IMR-90 (cell line): ENCODE results near the gene MTURN. TPM values are rescaled to one million over a fixed set of nuclear protein-coding genes. Genes with fewer than 3 reads are reported as not detected.

Experiments
- ATAC-seq: fragments of 200-7000 bp; cut with Tn5 transposase; 2 replicates; pipeline ENCODE4 v1.9.1; 2020; ENCODE audit warnings: low read depth, mild to moderate bottlenecking, moderate library complexity
- BruUV-seq: library from RNA; stranded (reverse); fragments of 400-500 nt; replicated peaks from 2 replicates; lab custom pipeline; 2021; lab: Mats Ljungman, UMichigan
- CTCF ChIA-PET: fragments of 300-600 bp; formaldehyde crosslinking; extraction: SDS; loops from one replicate; lab custom pipeline; 2021; ENCODE audit warnings: antibody characterized with exemption; lab: Yijun Ruan, JAX
- POLR2A ChIA-PET: fragments of 300-600 bp; sonication (Branson Sonifier 250); formaldehyde crosslinking; loops from one replicate; lab custom pipeline; 2022; ENCODE audit warnings: antibody characterized with exemption; ENCODE audit not compliant: unreplicated experiment; lab: Charles Lee
- DNase-seq: peaks from one replicate; pipeline ENCODE4 v3.0.0; 2013
- H2AFZ ChIP-seq: replicated peaks from 2 replicates; pipeline ENCODE3; 2013; ENCODE audit warnings: low read length, mild to moderate bottlenecking; ENCODE audit not compliant: poor library complexity
- H2AK5ac ChIP-seq: 2 replicates; pipeline ENCODE4 v1.6.1; 2013; ENCODE audit warnings: low read depth, low read length, inconsistent platforms
- H2AK9ac ChIP-seq: replicated peaks from 2 replicates; pipeline ENCODE3; 2013; ENCODE audit warnings: mild to moderate bottlenecking, low read depth, low read length, moderate library complexity; ENCODE audit not compliant: poor library complexity
- H2BK120ac ChIP-seq: 2 replicates; pipeline ENCODE4 v1.6.1; 2013; ENCODE audit warnings: low read depth, low read length, inconsistent platforms
- H2BK15ac ChIP-seq: 3 replicates; pipeline ENCODE4 v1.6.1; 2013; ENCODE audit warnings: low read depth, low read length, inconsistent platforms
- H2BK20ac ChIP-seq: 2 replicates; pipeline ENCODE4 v1.6.1; 2013; ENCODE audit warnings: low read depth, mild to moderate bottlenecking, inconsistent platforms, low read length, moderate library complexity
- H2BK5ac ChIP-seq: 2 replicates; pipeline ENCODE4 v1.6.1; 2013; ENCODE audit warnings: mild to moderate bottlenecking, low read depth, low read length, inconsistent platforms; ENCODE audit not compliant: poor library complexity, severe bottlenecking
- H3K14ac ChIP-seq: replicated peaks from 2 replicates; pipeline ENCODE4 v1.6.1; 2013; ENCODE audit warnings: low read depth, low read length, inconsistent platforms
- H3K18ac ChIP-seq: 2 replicates; pipeline ENCODE4 v1.6.1; 2013; ENCODE audit warnings: low read depth, low read length, control low read depth
- H3K23ac ChIP-seq: 2 replicates; pipeline ENCODE4 v1.6.1; 2013; ENCODE audit warnings: low read depth, low read length, inconsistent platforms
- H3K27ac ChIP-seq: 2 replicates; pipeline ENCODE4 v1.5.1; 2013; ENCODE audit warnings: mild to moderate bottlenecking, control low read depth, low read length; ENCODE audit not compliant: insufficient read depth
- H3K27me3 ChIP-seq: 2 replicates; pipeline ENCODE4 v1.6.1; 2013; ENCODE audit warnings: low read length; ENCODE audit not compliant: control insufficient read depth, insufficient read depth
- H3K36me3 ChIP-seq: 2 replicates; pipeline ENCODE4 v1.6.1; 2013; ENCODE audit warnings: low read length, mixed read lengths; ENCODE audit not compliant: control insufficient read depth, insufficient read depth
- H3K4ac ChIP-seq: 2 replicates; pipeline ENCODE4 v1.6.1; 2013; ENCODE audit warnings: low read depth, low read length, inconsistent platforms
- H3K4me1 ChIP-seq: 2 replicates; pipeline ENCODE4 v1.6.1; 2013; ENCODE audit warnings: low read length, mixed read lengths; ENCODE audit not compliant: control insufficient read depth, insufficient read depth
- H3K4me2 ChIP-seq: 2 replicates; pipeline ENCODE4 v1.6.1; 2013; ENCODE audit warnings: low read depth, mild to moderate bottlenecking, control low read depth, low read length, moderate library complexity
- H3K4me3 ChIP-seq: 2 replicates; pipeline ENCODE4 v1.5.1; 2013; ENCODE audit warnings: low read depth, mild to moderate bottlenecking, control low read depth, low read length, moderate library complexity; ENCODE audit not compliant: insufficient read depth
- H3K56ac ChIP-seq: 2 replicates; pipeline ENCODE4 v1.6.1; 2013; ENCODE audit warnings: low read length, inconsistent platforms; ENCODE audit not compliant: insufficient read depth; ENCODE audit errors: extremely low read depth
- H3K79me1 ChIP-seq, 2 experiments: 2 replicates each; pipeline ENCODE4 v1.6.1; 2013; ENCODE audit warnings: low read length in 2 of 2, inconsistent platforms in 1 of 2, low read depth in 1 of 2
- H3K9ac ChIP-seq: 2 replicates; pipeline ENCODE4 v1.6.1; 2013; ENCODE audit warnings: low read depth, low read length, control low read depth
- H3K9me1 ChIP-seq: 2 replicates; pipeline ENCODE4 v1.6.1; 2013; ENCODE audit warnings: low read length, inconsistent platforms; ENCODE audit not compliant: insufficient read depth
- H3K9me3 ChIP-seq: 2 replicates; pipeline ENCODE4 v1.6.1; 2013; ENCODE audit warnings: low read length; ENCODE audit not compliant: control insufficient read depth, insufficient read depth
- H4K20me1 ChIP-seq: 2 replicates; pipeline ENCODE4 v1.6.1; 2013; ENCODE audit warnings: low read length, inconsistent platforms; ENCODE audit not compliant: insufficient read depth
- H4K5ac ChIP-seq: 2 replicates; pipeline ENCODE4 v1.6.1; 2013; ENCODE audit warnings: mild to moderate bottlenecking, low read depth, low read length, control low read depth
- H4K8ac ChIP-seq, 2 experiments: 2 replicates each; pipeline ENCODE4 v1.6.1; 2013; ENCODE audit warnings: low read depth in 2 of 2, low read length in 2 of 2, control low read depth in 1 of 2, inconsistent platforms in 1 of 2
- H4K91ac ChIP-seq: 2 replicates; pipeline ENCODE4 v1.6.1; 2013; ENCODE audit warnings: low read depth, low read length, inconsistent platforms; ENCODE audit not compliant: insufficient read depth
- BHLHE40 ChIP-seq: fragments of 150-350 bp; IDR thresholded peaks from 2 replicates; pipeline ENCODE4 v1.6.1; 2016; ENCODE audit warnings: mild to moderate bottlenecking, low read depth, low read length
- CHD1 ChIP-seq: IDR thresholded peaks from 2 replicates; pipeline ENCODE4 v1.6.1; 2012; ENCODE audit warnings: low read depth, low read length, improper control_type of control experiment
- MAFK ChIP-seq: IDR thresholded peaks from 2 replicates; pipeline ENCODE4 v1.6.1; 2012; ENCODE audit warnings: low read depth, low read length, improper control_type of control experiment
- MAZ ChIP-seq: IDR thresholded peaks from 2 replicates; pipeline ENCODE4 v1.6.1; 2012; ENCODE audit warnings: low read depth, mild to moderate bottlenecking, low read length, improper control_type of control experiment, moderate library complexity, borderline replicate concordance
- WGBS, 2 experiments: methylation state at CpG; one replicate each; pipeline versions ENCODE4 v1.1.5 to v1.1.7; 2013; ENCODE audit warnings: missing lambda C conversion rate in 2 of 2; ENCODE audit not compliant: insufficient read length in 1 of 2; ENCODE audit errors: extremely low coverage in 2 of 2; 5-methylcytosine and 5-hydroxymethylcytosine counted together
- dilution Hi-C: fragments of 300-500 bp; cut with HindIII; formaldehyde crosslinking; loops from one replicate; pipeline ENCODE4 v1.14.3; 2018; ENCODE audit warnings: low sequenced_read_pairs; ENCODE audit not compliant: unreplicated experiment
- in situ Hi-C: fragments of 300-500 bp; cut with MboI; formaldehyde crosslinking; loops from 3 replicates; pipeline ENCODE4 v1.14.3; 2019; ENCODE audit warnings: low sequenced_read_pairs, inconsistent platforms, mixed read lengths
- intact Hi-C: fragments of 100-400 bp; cut with micrococcal nuclease; formaldehyde crosslinking; loops from 2 replicates; pipeline ENCODE4 v1.10.0; 2022
- polyA plus RNA-seq, 3 experiments: library from polyadenylated mRNA; depleted of rRNA; stranded (reverse); fragments of >200 nt; gene quantifications; 2 replicates each; pipeline ENCODE4 v1.2.3, GENCODE V29; 2012; ENCODE audit warnings: low replicate concordance in 1 of 3
- total RNA-seq: library from RNA; depleted of rRNA; stranded (reverse); fragments of >200 nt; gene quantifications from 2 replicates; pipeline ENCODE4 v1.2.3, GENCODE V29; 2012

Gene MTURN
- total and polyA plus RNA-seq, 2 of the 4 experiments (the other 2 are of a cell fraction) = 2.8 to 5.6 TPM

DNA sequence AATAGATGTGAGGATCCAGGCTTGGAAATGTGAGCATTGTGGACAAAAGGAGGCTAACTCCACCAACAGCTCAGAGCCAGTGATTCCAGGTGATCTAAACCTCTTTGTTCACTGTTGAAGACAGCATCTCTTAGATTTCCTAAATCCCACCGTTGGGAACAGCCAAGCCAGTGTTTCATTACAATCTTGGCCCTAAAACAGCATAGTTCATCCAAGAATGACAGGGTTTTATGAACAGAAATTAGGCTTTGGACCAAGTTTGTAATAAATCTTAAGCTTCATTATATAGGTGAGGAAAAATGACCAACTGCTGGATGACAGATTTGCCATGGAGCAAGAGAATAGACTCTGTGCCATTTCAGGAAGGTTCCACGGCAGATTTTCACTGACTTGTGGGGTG, 65.8 kb downstream of the MTURN start:
- ATAC-seq = no peak
- Histone ChIP-seq H3K18ac (no peak overlapping the region), H3K27ac (no peak overlapping the region), H2AFZ (no peak overlapping the region), H3K56ac (no peak overlapping the region), H3K4me2 (no peak overlapping the region), H4K91ac (no peak overlapping the region), H3K14ac (no peak overlapping the region), H3K4me3 (no peak overlapping the region), H2BK20ac (no peak overlapping the region), H3K9ac (no peak overlapping the region), H4K20me1 (no peaks in the 10 kb centered on the region), H2BK5ac (no peak overlapping the region), H2BK120ac (no peak overlapping the region), H3K9me3 (peaks cover 9% of the 10 kb centered on the region), H3K36me3 (no peaks in the 10 kb centered on the region), H4K5ac (no peak overlapping the region), H2AK9ac (no peak overlapping the region), H3K9me1 (no peaks in the 10 kb centered on the region), H4K8ac (no peak overlapping the region), H3K4ac (no peak overlapping the region), H3K27me3 (peaks cover 4% of the 10 kb centered on the region; the same call in 1 of the 2 replicates), H2BK15ac (no peak overlapping the region), H3K79me1 (no peaks in the 10 kb centered on the region), H3K23ac (no peak overlapping the region), H3K4me1 (no peaks in the 10 kb centered on the region), H2AK5ac (no peak overlapping the region)
- intact Hi-C loops = no loop called here
- no peak for DNase-seq
- POLR2A ChIA-PET = no interaction called here
- dilution Hi-C loops = no loop called here
- CTCF ChIA-PET = no interaction called here
- TF ChIP-seq BHLHE40 (no peak), MAZ (no peak), MAFK (no peak), CHD1 (no peak)
- in situ Hi-C loops = no loop called here
- WGBS, 2 experiments = no CpG with 5 or more reads among the region's 2 CpGs
- BruUV-seq = no TSS peak
